ENCODE measurements around the gene R3HCC1L.
"Not testable (repeated sequence)": the region's sequence is repeated elsewhere in the genome, so short reads cannot be mapped to it uniquely, and the experiment has no call there.

Gene R3HCC1L

DNA sequence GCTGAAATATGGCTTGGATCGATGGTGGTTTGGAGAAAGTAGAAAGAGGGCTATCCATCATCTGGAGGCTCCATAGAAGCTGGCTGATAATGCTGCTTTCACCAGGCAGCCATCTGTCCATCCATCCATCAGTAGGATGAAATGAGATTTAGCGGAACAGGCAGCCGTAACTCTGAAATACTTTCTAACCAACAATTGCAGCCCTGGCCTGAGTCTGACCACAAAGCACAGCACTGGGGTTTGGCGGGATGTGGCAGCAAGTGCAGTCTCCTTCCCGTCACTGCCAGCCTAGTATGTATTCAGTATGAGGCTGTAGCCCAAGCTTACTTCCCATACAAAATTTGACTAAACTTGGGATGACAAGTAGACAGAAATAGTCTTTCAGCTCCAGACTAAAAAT is 38.0 kb downstream of the R3HCC1L start:
- DNase-seq (ENCODE audit: low read depth in 2 of 2) = no peak

DNA sequence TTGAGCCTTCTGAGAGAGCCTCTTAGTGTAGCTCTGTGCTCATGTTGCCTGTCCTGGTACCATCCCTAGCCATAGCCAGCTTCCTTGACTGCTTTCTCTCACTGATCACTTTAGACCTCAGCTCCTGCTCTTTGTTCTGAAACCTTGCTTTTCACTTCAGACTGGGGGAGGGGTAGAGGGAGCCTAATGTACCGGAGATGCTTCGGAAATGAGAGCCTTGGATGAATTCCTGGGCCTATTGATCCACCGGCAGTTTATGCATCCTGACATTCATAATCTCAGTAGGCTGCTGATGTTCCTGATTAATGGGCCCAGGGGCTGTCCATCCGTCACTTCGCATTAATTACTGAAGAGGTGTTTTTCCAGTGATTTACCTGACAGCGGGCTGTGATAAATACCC is 38.8 kb downstream of the R3HCC1L start:
- no peak for DNase-seq (ENCODE audit: low read depth in 2 of 2)

DNA sequence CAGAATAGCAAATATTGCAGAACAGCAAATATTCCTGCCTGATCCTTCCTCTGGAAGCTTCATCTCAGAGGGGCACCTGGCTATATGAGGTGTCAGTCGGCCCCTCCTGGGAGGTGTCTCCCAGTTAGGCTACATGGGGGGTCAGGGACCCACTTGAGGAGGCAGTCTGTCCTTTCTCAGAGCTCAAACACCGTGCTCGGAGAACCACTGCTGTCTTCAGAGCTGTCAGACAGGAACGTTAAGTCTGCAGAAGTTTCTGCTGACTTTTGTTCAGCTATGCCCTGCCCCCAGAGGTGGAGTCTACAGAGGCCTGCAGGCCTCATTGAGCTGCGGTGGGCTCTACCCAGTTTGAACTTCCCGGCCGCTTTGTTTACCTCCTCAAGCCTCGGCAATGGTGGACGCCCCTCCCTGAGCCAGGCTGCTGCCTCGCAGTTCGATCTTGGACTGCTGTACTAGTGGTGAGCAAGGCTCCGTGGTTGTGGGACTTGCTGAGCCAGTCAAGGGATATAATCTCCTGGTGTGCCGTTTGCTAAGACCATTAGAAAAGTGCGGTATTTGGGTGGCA is 48.0 kb downstream of the R3HCC1L start:
- DNase-seq (ENCODE audit: low read depth in 2 of 2) = not testable (repeated sequence)

DNA sequence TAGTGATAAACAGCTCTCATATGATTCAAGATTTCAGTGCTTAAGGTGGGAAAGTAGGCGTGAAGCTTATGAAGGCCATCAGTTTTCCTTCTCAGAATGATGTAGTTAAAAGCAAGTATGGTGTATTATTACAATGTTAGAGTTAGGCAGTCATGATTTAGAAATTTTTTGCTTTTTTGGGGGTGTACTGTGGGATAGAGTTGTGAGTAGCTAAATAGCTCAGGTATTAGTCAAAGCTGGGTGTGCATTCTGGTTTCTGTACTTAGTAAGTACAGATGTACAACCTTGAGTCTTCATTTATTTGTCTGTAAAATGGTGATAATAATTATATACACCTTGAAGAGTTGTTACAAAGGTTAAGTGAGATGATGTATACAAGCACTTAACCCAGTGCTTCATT is 52.2 kb downstream of the R3HCC1L start:
- no peak for DNase-seq (ENCODE audit: low read depth in 2 of 2)

DNA sequence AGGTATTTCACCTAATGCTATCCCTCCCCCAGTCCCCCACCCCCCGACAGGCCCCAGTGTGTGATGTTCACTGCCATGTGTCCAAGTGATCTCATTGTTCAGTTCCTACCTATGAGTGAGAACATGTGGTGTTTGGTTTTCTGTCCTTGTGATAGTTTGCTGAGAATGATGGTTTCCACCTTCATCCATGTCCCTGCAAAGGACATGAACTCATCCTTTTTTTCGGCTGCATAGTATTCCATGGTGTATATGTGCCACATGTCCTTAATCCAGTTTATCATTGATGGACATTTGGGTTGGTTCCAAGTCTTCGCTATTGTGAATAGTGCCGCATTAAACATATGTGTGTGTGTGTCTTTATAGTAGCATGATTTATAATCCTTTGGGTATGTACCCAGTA is 56.3 kb downstream of the R3HCC1L start:
- not testable (repeated sequence) for DNase-seq (ENCODE audit: low read depth in 2 of 2)

DNA sequence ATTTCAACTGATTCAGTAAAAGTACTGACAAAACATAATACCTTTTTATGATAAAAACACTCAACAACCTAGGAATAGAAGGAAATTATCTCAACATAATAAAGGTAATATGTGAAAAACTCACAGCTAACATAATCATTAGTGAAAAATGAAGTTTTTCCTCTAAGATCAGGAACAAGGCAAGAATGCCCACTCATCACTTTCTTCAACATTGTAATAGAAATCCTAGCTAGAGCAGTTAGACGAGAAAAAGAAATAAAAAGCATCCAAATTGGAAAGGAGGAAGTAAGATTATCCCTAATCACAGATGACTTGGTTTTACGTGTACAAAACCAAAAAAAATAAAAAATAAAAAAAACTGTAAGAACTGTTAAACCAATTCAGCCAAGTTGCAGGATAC is 58.6 kb downstream of the R3HCC1L start:
- no peak for DNase-seq (ENCODE audit: low read depth in 2 of 2)

DNA sequence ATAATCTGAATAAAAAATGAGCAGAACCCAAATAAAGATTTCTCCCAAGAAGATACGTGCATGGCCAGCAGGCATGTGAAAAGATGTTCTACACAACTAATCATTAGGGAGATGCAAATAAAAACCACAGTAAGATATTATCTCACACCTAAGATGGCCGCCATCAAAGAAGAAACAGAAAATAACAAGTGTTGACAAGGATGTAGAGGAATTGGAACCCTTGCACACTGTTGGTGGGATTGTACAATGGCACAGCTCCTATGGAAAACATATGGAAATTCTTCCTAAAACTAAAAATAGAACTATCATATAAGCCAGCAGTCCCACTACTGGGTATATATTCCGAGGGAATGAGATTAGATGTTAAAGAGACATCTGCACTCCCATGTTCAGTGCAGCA is 60.2 kb downstream of the R3HCC1L start:
- DNase-seq (ENCODE audit: low read depth in 2 of 2) = no peak

DNA sequence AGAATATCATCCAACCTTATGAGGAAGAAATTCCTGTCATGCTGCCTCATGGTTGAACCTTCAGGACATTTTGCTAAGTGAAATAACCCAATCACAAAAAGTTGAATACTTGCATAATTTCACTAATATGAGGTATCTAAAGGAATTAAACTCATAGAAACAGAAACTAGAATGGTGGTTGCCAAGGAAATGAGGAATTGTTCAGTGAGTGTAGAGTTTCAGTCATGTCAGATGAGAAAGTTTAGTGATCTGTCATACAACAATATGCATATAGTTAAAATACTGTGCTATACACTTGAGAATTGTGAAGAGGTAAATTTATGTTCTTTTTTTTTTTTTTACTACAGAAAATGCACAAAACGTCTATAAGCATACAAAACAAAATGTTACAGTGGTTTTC is 60.7 kb downstream of the R3HCC1L start:
- DNase-seq (ENCODE audit: low read depth in 2 of 2) = no peak

DNA sequence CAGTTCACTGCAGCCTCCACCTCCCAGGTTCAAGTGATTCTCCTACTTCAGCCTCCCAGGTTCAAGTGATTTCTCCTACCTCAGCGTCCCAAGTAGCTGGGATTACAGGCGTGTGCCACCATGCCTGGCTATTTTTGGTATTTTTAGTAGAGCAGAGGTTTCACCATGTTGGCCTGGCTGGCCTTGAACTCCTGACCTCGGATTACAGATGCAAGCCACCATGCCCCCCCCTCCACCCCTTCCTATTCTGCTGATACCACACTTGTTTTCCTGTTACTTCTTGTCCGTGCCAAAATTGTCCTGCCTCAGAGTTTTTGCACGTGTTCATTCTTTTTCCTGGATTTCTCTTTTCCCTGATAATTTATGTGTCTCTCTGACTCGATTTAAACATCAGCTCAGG is 62.5 kb downstream of the R3HCC1L start:
- no peak for DNase-seq (ENCODE audit: low read depth in 2 of 2)

DNA sequence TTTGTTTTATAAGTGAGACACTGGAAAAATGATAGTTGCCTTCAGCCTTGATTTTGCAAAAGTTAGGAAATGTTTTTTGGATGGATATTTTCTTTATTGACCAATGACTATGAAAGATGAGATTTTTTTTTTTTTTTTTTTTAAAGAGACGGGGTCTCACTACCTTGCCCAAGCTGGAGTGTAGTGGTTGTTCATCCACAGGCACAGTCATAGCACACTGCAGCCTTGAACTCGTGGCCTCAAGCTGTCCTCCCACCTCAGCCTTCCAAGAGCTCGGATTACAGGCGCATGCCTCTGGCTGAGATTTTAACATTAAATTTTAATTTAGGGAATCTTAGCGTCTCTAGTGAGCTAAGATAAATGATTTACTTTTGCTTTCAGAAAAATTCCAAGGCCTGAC is 67.3 kb downstream of the R3HCC1L start:
- no peak for DNase-seq (ENCODE audit: low read depth in 2 of 2)

DNA sequence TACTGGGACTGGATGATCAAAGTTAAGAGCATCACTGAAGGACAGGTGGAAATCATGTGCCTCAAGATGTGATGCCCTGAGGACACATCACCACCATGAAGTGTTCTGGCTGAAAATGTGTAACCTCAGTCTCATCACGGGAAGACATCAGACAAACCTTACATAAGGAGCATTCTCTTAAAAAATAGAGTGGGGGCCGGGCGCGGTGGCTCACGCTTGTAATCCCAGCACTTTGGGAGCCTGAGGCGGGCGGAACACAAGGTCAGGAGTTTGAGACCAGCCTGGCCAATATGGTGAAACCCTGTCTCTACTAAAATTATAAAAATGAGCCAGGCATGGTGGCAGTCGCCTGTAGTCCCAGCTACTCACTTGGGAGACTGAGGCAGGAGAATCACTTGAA is 67.9 kb downstream of the R3HCC1L start:
- no peak for DNase-seq (ENCODE audit: low read depth in 2 of 2)

DNA sequence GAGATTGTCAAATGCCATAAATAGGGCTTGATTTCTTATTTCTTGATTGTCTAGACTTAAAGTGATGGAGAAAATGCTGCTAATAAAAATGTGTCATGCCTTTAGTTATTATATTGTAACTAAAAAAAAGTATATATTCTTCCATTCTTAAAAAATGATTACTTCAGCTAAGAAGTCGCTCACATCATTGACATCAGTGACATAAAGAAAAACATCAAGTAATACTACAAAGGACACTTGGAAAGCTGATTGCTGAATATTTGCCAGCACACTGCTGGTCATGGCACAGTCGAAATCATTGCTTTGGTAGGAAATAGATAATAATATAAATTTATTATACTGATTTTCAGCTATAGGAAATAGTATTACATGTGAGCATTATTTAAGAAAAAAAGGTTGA is 70.9 kb downstream of the R3HCC1L start:
- DNase-seq (ENCODE audit: low read depth in 2 of 2) = no peak

DNA sequence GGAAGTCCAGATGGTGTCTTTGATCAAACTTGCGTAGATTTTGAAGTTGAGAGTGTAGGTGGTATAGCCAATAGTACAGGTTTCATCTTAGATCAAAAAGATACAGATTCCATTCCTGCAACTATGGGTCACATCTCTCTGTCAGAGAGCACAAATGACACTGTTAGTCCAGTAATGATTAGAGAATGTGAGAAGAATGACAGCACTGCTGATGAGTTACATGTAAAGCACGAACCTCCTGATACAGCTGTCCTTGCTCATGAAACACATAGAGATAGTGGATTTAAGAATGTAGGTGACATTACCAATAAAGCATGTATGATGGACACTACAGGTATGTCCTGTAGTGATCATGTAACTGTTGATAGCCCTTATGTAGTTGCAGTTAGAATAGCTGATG is 74.5 kb downstream of the R3HCC1L start:
- no peak for DNase-seq (ENCODE audit: low read depth in 2 of 2)

DNA sequence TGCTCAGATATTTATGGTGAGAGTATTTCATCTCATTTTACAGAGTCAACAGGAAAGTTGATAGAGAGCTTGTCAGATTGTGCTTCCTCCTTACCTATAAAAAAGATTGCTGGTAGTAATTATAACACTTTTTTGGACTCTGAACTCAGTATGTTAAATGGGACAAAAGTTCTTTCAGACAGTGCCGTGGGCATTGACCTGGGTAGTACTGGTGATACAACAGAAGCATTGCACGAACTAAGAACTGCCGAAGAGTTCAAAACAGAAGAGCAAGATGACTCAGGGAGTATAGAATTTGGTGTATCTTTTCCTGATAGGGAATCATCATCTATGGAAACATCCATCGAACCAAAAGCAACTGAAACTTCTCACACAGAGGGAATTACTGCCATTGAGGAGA is 75.0 kb downstream of the R3HCC1L start:
- DNase-seq (ENCODE audit: low read depth in 2 of 2) = no peak

DNA sequence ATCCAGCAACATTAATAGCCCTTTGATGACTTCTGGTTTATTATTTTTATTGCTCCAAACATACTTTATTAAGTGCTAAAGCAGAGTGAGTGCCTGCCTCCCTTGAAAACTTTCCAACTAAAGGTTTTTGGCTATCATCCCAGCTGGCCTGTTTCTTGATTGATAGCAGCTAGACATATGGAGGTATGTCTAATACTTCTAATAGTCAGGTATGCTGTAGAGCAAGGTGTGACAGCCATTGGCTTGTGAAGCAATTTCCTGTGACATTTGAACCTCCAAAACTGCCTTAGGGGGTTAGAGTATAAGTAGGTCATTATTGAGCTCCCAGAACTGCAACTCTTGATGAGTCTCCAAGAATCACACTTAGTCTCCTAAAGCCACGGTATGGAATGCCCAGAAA is 77.7 kb downstream of the R3HCC1L start:
- no peak for DNase-seq (ENCODE audit: low read depth in 2 of 2)

DNA sequence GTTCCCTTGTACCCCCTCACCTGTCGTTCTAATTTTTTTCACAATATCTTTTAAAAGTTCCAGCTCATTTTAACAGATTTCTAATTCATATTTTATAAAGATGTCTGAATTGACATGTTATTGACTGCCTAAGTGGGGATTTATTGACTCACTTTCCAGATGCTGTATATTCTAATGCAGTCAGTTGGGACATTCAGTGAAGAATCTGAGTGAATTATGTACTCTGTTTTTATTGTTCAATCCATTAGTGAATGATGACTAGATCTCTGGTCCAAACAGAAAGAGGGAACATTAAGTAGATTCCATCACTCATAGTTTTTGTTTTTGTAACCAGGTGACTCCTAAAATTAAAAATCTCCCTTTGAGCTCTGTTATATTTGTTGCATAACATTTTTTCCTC is 79.3 kb downstream of the R3HCC1L start:
- no peak for DNase-seq (ENCODE audit: low read depth in 2 of 2)

DNA sequence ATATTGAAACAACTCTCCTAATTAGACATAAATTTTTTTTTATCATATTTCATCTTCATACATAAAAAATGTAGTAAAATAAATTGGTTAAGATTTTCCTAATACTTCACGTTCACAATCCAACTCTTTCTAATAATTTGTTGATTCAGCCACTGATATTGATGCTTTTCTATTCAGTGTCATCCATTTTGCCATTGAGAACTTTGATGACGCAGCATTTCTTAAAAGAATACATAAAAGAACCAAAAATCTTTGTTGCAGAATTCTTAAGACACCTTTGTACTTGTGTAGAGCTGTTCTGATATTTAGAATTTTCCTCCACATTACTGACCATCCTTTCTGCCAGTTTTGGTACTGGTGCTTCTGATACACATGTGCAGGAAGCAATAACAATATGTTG is 80.9 kb downstream of the R3HCC1L start:
- DNase-seq (ENCODE audit: low read depth in 2 of 2) = no peak

DNA sequence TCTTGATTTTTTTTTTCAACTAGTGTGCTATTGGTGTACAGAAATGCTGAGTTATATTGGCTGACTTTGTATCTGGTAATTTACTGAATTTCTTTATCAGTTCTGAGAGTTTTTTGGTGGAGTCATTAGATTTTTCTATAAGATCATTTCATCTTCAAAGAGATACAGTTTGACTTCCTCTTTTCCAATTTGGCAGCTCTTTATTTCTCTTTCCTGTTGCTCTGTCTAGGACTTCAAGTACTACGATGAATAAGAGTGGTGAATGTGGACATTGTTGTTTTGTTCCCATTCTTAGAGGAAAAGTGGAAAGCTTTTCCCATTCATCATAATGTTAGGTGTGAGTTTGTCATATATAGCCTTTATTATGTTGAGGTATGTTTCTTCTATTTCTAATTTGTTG is 83.3 kb downstream of the R3HCC1L start:
- DNase-seq (ENCODE audit: low read depth in 2 of 2) = no peak

DNA sequence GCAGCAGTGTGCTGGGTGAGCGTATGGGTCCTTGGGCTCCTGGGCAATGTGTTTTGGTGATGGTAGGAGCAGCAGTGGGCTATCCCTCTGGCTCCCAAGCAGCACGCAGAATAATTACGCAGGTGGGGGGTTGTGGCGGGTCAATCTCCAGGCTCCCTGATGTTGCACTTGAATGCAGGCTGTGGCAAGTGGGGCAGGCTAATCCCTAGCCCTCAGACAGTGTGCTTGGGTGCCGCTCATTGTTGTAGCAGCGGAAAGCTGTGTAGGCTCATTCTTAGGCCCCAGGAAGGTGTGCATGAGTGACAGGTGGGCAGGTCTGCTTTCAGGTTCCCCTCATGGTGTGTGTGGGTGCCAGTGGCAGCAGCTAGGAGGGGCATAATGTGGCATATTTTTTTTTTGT is 89.4 kb downstream of the R3HCC1L start:
- DNase-seq (ENCODE audit: low read depth in 2 of 2) = no peak

DNA sequence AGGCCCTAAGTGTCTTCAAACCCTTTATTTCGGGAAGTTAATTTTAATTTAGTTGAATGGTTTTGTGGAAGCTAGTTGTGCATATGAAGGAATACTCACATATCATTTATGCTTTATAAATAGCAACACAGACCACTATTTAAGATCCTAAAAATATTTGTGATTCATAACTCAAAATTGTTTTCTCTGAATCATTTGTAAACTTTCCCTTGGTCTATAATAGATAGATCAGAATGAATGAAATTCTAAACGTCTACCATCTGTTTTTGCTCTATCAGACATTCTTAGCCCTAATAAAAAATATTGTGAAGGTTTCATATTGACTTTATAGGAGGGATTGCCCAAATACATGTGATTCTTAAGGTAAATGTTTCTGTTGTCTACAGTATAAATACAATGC is 90.1 kb downstream of the R3HCC1L start:
- no peak for DNase-seq (ENCODE audit: low read depth in 2 of 2)

DNA sequence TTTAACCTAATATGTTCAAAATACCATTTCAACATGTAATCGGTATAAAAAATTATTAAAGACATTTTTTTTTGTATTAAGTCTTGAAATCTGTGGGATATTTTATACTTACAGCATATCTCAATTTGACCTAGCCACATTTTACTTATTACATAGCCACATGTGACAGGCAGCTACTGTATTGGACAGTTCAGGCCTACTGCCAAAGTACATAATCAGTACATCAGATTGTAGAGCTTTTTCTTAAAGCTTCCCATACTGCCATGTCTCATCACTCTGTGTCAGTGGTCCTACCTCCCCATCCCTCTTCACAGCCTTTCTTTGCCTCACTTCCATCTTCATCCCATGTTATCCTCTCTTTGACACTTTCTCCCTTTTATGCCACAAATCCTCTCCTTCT is 90.5 kb downstream of the R3HCC1L start:
- DNase-seq (ENCODE audit: low read depth in 2 of 2) = no peak

DNA sequence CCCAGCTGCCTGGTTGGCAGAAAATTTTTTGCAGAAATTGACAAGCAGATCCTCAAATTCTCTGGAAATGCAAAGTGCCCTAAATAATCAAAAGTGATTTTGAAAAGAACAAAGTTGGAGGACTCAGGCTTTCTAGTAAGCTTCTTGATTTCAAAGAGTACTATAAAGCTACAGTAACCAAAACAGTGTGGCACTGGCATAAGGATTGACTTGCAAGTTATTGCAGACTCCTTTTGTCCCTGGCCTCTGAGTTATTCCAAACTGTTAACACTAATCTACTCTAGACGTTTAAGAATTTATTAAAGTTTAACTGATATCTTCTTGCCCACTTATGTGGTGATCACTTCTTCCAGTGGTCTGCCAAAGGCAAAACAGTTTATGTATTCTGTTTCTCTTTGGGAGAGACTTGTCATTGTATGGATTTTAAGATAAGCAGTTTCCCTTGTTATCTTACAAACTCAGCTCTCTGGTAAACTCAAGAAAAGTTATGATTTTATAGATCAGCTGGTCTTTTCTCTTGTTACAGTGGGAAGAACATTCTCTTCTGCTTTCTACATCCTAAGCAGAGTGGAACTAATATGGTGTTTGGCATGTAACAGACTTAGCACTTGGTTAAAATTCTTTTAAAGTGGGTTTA is 92.2 kb downstream of the R3HCC1L start:
- DNase-seq (ENCODE audit: low read depth in 2 of 2) = no peak

DNA sequence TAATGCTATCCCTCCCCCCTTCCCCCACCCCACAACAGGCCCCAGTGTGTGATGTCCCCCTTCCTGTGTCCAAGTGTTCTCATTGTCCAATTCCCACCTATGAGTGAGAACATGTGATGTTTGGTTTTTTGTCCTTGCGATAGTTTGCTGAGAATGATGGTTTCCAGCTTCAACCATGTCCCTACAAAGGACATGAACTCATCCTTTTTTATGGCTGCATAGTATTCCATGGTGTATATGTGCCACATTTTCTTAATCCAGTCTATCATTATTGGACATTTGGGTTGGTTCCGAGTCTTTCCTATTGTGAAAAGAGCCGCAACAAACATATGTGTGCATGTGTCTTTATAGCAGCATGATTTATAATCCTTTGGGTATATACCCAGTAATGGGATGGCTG is 93.3 kb downstream of the R3HCC1L start:
- not testable (repeated sequence) for DNase-seq (ENCODE audit: low read depth in 2 of 2)

DNA sequence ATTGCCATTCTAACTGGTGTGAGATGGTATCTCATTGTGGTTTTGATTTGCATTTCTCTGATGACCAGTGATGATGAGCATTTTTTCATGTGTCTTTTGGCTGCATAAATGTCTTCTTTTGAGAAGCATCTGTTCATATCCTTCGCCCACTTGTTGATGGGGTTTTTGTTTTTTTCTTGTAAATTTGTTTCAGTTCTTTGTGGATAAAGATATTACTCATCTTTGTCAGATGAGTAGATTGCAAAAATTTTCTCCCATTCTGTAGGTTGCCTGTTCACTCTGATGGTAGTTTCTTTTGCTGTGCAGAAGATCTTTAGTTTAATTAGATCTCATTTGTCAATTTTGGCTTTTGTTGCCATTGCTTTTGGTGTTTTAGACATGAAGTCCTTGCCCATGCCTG is 93.8 kb downstream of the R3HCC1L start:
- DNase-seq (ENCODE audit: low read depth in 2 of 2) = not testable (repeated sequence)

Data from stimulated activated CD8-positive, alpha-beta memory T cell treated with anti-CD3 and anti-CD28 coated beads, Interleukin-2, amount 100 ng/mL, for 1 hour (primary cell).